ENCODE results near the gene RNF213.
"Not testable (repeated sequence)": the region's sequence is repeated elsewhere in the genome, so short reads cannot be mapped to it uniquely, and the experiment has no call there.

DNA sequence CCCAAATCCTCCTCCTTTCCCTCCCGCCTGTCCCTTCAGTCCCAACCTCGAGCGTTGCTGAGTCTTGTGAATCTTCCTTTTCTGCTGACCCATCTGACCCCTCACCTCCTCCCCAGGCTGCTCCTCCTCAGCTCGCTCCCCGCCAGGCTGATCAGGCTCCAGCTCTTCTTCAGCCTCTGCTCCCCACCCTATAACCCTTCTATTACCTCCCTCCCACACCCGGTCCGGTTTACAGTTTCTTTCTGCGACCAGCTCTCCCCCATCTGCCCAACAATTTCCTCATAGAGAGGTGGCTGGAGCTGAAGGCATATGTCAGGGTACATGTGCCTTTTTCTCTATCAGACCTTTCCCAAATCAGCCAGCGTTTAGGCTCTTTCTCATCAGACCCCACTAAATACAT lies 140.4 kb downstream of the RNF213 start:
- TF ChIP-seq POLR2A (IDR thresholded peaks at IDR 0.05), result not testable (repeated sequence)
- TF ChIP-seq, protein P1, sequence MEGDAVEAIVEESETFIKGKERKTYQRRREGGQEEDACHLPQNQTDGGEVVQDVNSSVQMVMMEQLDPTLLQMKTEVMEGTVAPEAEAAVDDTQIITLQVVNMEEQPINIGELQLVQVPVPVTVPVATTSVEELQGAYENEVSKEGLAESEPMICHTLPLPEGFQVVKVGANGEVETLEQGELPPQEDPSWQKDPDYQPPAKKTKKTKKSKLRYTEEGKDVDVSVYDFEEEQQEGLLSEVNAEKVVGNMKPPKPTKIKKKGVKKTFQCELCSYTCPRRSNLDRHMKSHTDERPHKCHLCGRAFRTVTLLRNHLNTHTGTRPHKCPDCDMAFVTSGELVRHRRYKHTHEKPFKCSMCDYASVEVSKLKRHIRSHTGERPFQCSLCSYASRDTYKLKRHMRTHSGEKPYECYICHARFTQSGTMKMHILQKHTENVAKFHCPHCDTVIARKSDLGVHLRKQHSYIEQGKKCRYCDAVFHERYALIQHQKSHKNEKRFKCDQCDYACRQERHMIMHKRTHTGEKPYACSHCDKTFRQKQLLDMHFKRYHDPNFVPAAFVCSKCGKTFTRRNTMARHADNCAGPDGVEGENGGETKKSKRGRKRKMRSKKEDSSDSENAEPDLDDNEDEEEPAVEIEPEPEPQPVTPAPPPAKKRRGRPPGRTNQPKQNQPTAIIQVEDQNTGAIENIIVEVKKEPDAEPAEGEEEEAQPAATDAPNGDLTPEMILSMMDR (IDR thresholded peaks at IDR 0.05), result not testable (repeated sequence)

Measured in adrenal gland (tissue), 5 donors.